CD4-positive, alpha-beta T cell treated with Interleukin-2 at 100 ng/mL for 4 hours (primary cell): Measurements from ENCODE around the gene SSTR3.
"Not testable (repeated sequence)": the region's sequence is repeated elsewhere in the genome, so short reads cannot be mapped to it uniquely, and the experiment has no call there.

ENCODE experiments used
- DNase-seq: peaks from one replicate; pipeline ENCODE4 v3.0.0-alpha.2; 2020; ENCODE audit warnings: low spot score

The SSTR3 gene

GRCh38 chr22:37212174-37212906 is at the start of gene SSTR3:
Gene SSTR3 (minus strand): TSS chr22:37212477. CDS start chr22:37207803, 4,674 bp downstream.
- no peak for DNase-seq

GRCh38 chr22:37260901-37261336 is 48.6 kb upstream of the SSTR3 start:
- peak; percentile 72 for DNase-seq

- no peak for DNase-seq
Measured at GRCh38 chr22:37260155-37260795, 48.0 kb upstream of the SSTR3 start.

- DNase-seq = no peak
Measured at GRCh38 chr22:37259540-37260029, 47.3 kb upstream of the SSTR3 start.

- DNase-seq = no peak
Measured at GRCh38 chr22:37258753-37259401, 46.6 kb upstream of the SSTR3 start.

- no peak for DNase-seq
Measured at GRCh38 chr22:37258005-37258752, 45.9 kb upstream of the SSTR3 start.

- no peak for DNase-seq
Measured at GRCh38 chr22:37256075-37256726, 43.9 kb upstream of the SSTR3 start.

GRCh38 chr22:37255558-37256006 is 43.3 kb upstream of the SSTR3 start:
- DNase-seq = no peak

- peak; percentile 37 for DNase-seq
Measured at GRCh38 chr22:37254867-37255233, 42.6 kb upstream of the SSTR3 start.

GRCh38 chr22:37254209-37254866 is 42.1 kb upstream of the SSTR3 start:
- no peak for DNase-seq

GRCh38 chr22:37253126-37253660 is 40.9 kb upstream of the SSTR3 start:
- no peak for DNase-seq

GRCh38 chr22:37251836-37252235 is 39.6 kb upstream of the SSTR3 start:
- not testable (repeated sequence) for DNase-seq

GRCh38 chr22:37249986-37250385 is 37.7 kb upstream of the SSTR3 start:
- DNase-seq = no peak

GRCh38 chr22:37248251-37248650 is 36.0 kb upstream of the SSTR3 start:
- no peak for DNase-seq

- DNase-seq = no peak
Measured at GRCh38 chr22:37245740-37246139, 33.5 kb upstream of the SSTR3 start.

GRCh38 chr22:37244922-37245722 is 32.8 kb upstream of the SSTR3 start:
- no peak for DNase-seq

- peak; percentile 91 for DNase-seq
Measured at GRCh38 chr22:37244114-37244921, 32.0 kb upstream of the SSTR3 start, which contains the start of gene RAC2. Gene RAC2 (minus strand): TSS chr22:37244269. CDS start chr22:37244148, 121 bp downstream.

GRCh38 chr22:37243402-37244113 is 31.3 kb upstream of the SSTR3 start:
- no peak for DNase-seq
